GM23338 (cell line): ENCODE data around the gene MYO3B.
A peak's percentile ranks its signal among the peaks of the same experiment; 100 is the strongest.

Experiments
- CTCF ChIP-seq, 2 experiments: fragments of 200-600 bp in 1 of 2; sonication (generic) in 1 of 2; conservative IDR thresholded peaks; 2 replicates each; pipeline versions ENCODE4 v1.5.1 to v1.6.1; 2016 to 2017; ENCODE audit warnings: antibody characterized with exemption in 2 of 2, low read depth in 2 of 2, mild to moderate bottlenecking in 2 of 2, moderate library complexity in 1 of 2
- EZH2 ChIP-seq: fragments of 200-600 bp; sonication (generic); IDR thresholded peaks from one replicate; pipeline ENCODE4 v1.8.0; 2017; ENCODE audit warnings: antibody characterized with exemption, mild to moderate bottlenecking, low read depth; ENCODE audit not compliant: unreplicated experiment
- EZH2phosphoT487 ChIP-seq: fragments of 200-600 bp; sonication (generic); IDR thresholded peaks from one replicate; pipeline ENCODE4 v1.8.1; 2018; ENCODE audit warnings: antibody characterized with exemption; ENCODE audit not compliant: unreplicated experiment
- REST ChIP-seq: IDR thresholded peaks from one replicate; pipeline ENCODE4 v1.6.1; 2018; ENCODE audit warnings: antibody characterized with exemption; ENCODE audit not compliant: unreplicated experiment

DNA sequence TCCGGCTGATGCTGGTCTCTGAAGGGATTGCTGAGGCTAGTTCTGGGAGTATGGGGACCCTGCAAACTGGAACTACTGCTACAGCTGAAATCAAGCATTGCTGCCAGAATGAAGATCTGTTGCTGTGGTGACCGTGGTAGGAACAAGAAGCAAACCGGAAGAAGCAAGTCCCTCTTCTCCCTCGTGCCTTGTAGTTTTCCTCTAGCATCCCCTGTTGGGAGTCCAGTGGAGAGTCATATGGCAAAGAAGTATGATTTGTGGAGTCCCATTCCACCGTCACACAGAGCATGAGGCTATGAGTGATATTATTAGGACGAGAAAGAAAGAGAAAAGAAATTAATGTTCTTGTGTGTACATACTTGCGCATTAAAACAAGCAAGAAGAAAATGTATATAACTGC, 398.3 kb downstream of the MYO3B start:
- TF ChIP-seq CTCF (conservative IDR thresholded peaks at IDR 0.05; ENCODE audit: low read depth in 2 of 2), result peak in 1 of 2 experiments; percentile 37; a peak in 2 of 4 replicates
- no peak for TF ChIP-seq EZH2
- TF ChIP-seq REST, result no peak
- no peak for TF ChIP-seq EZH2phosphoT487
